Liver (tissue), 9 donors: ENCODE results near the gene DCBLD2. TPM values are rescaled to one million over a fixed set of nuclear protein-coding genes. Genes with fewer than 3 reads are reported as not detected.

Experiments
- DNase-seq: peaks from one replicate; pipeline ENCODE4 v3.0.0-alpha.2; 2017; ENCODE audit warnings: low spot score
- H3K27ac ChIP-seq, 2 donors: one replicate each; pipeline ENCODE4 v1.7.0; 2013; ENCODE audit warnings: inconsistent platforms in 2 of 2, low read length in 2 of 2, control low read depth in 1 of 2, low read depth in 1 of 2, mild to moderate bottlenecking in 1 of 2
- H3K27me3 ChIP-seq, 4 donors: one replicate each; pipeline versions ENCODE4 v1.6.1 to v1.7.0; 2013; ENCODE audit warnings: low read length in 3 of 4, inconsistent platforms in 1 of 4, mild to moderate bottlenecking in 1 of 4, moderate library complexity in 1 of 4; ENCODE audit not compliant: control insufficient read depth in 4 of 4, insufficient read depth in 4 of 4
- H3K36me3 ChIP-seq, 4 donors: one replicate each; pipeline versions ENCODE4 v1.6.1 to v1.7.0; 2013; ENCODE audit warnings: low read length in 3 of 4, mild to moderate bottlenecking in 3 of 4, low read depth in 1 of 4, moderate library complexity in 1 of 4; ENCODE audit not compliant: control insufficient read depth in 4 of 4, insufficient read depth in 3 of 4
- H3K4me1 ChIP-seq, 4 donors: one replicate each; pipeline versions ENCODE4 v1.6.1 to v1.7.0; 2013; ENCODE audit warnings: low read length in 3 of 4, mild to moderate bottlenecking in 3 of 4, moderate library complexity in 1 of 4; ENCODE audit not compliant: control insufficient read depth in 4 of 4, insufficient read depth in 4 of 4
- H3K4me3 ChIP-seq, 3 donors: one replicate each; pipeline versions ENCODE4 v1.6.1 to v1.7.0; 2013; ENCODE audit warnings: low read length in 3 of 3, control low read depth in 1 of 3, low read depth in 1 of 3, mild to moderate bottlenecking in 1 of 3
- H3K9ac ChIP-seq, 2 donors: one replicate each; pipeline ENCODE4 v1.7.0; 2013; ENCODE audit warnings: low read length in 2 of 2, mild to moderate bottlenecking in 2 of 2, moderate library complexity in 2 of 2, control low read depth in 1 of 2, low read depth in 1 of 2
- H3K9me3 ChIP-seq, 4 donors: one replicate each; pipeline versions ENCODE4 v1.6.1 to v1.7.0; 2013; ENCODE audit warnings: low read length in 3 of 4; ENCODE audit not compliant: control insufficient read depth in 4 of 4
- EGR1 ChIP-seq, 2 donors: IDR thresholded peaks; 2 replicates each; pipeline ENCODE4 v1.6.1; 2016 to 2018; ENCODE audit warnings: antibody characterized with exemption in 2 of 2, low read depth in 2 of 2
- FOXA1 ChIP-seq: IDR thresholded peaks from 2 replicates; pipeline ENCODE4 v1.6.1; 2016; ENCODE audit warnings: antibody characterized with exemption
- FOXA2 ChIP-seq: IDR thresholded peaks from 2 replicates; pipeline ENCODE4 v1.6.1; 2016; ENCODE audit warnings: antibody characterized with exemption
- GABPA ChIP-seq, 2 donors: IDR thresholded peaks in 1 of 2; conservative IDR thresholded peaks in 1 of 2; 2 replicates each; pipeline ENCODE4 v1.6.1; 2016; ENCODE audit warnings: antibody characterized with exemption in 2 of 2, mild to moderate bottlenecking in 1 of 2, moderate library complexity in 1 of 2
- HNF4G ChIP-seq: IDR thresholded peaks from 2 replicates; pipeline ENCODE4 v1.6.1; 2016; ENCODE audit warnings: antibody characterized with exemption
- JUND ChIP-seq, 2 donors: IDR thresholded peaks; 2 replicates each; pipeline ENCODE4 v1.6.1; 2016; ENCODE audit warnings: antibody characterized with exemption in 2 of 2
- RAD21 ChIP-seq, 2 donors: IDR thresholded peaks; 2 replicates each; pipeline ENCODE4 v1.6.1; 2016; ENCODE audit warnings: antibody characterized with exemption in 2 of 2, mild to moderate bottlenecking in 2 of 2
- REST ChIP-seq: IDR thresholded peaks from 2 replicates; pipeline ENCODE4 v1.6.1; 2016; ENCODE audit warnings: antibody characterized with exemption, mild to moderate bottlenecking
- RXRA ChIP-seq, 2 donors: IDR thresholded peaks; 2 replicates each; pipeline ENCODE4 v1.6.1; 2017 to 2018; ENCODE audit warnings: antibody characterized with exemption in 2 of 2, mild to moderate bottlenecking in 1 of 2
- SP1 ChIP-seq: IDR thresholded peaks from 2 replicates; pipeline ENCODE4 v1.6.1; 2018; ENCODE audit warnings: antibody characterized with exemption, mild to moderate bottlenecking
- TAF1 ChIP-seq: conservative IDR thresholded peaks from 2 replicates; pipeline ENCODE4 v1.6.1; 2016; ENCODE audit warnings: antibody characterized with exemption, mild to moderate bottlenecking
- YY1 ChIP-seq: IDR thresholded peaks from 2 replicates; pipeline ENCODE4 v1.6.1; 2016; ENCODE audit warnings: antibody characterized with exemption, mild to moderate bottlenecking
- whole genome bisulfite sequencing: extraction: QIAGEN DNeasy Blood & Tissue Kit; methylation state at CpG from one replicate; pipeline ENCODE4 v1.1.7; 2013; 5-methylcytosine and 5-hydroxymethylcytosine counted together
- polyA plus RNA-seq, 2 donors: library from polyadenylated mRNA; stranded (reverse) in 1 of 2; unstranded in 1 of 2; fragments of 200-250 nt in 1 of 2; fragments of >200 nt in 1 of 2; fragmentation: Nextera tagmentation in 1 of 2; extraction: Ambion mirVana in 1 of 2; gene quantifications; one replicate each; pipeline versions ENCODE4 v1.2.1 to v1.2.3, GENCODE V29; 2013 to 2015
- total RNA-seq, 2 donors: library from RNA; depleted of rRNA; stranded (reverse); fragments of >200 nt; gene quantifications; one replicate each; pipeline ENCODE4 v1.2.3, GENCODE V29; 2014
- TF ChIP-seq, protein P1 (sequence below): IDR thresholded peaks from 2 replicates; pipeline ENCODE4 v1.6.1; 2016; ENCODE audit warnings: antibody characterized with exemption
- TF ChIP-seq, protein P2 (sequence below): IDR thresholded peaks from 2 replicates; pipeline ENCODE4 v1.6.1; 2016; ENCODE audit warnings: antibody characterized with exemption
- donor health status: healthy.
- donor health status: healthy.
- donor health status: healthy.
- donor health status: healthy.
- donor health status: healthy.

The DCBLD2 gene
- total and polyA plus RNA-seq, 4 donors = 4.7 to 14.7 (median 9.1) TPM

GRCh38 chr3:98806521-98806920 is 95.0 kb downstream of the DCBLD2 start:
- H3K36me3 ChIP-seq = peaks cover 2 to 21% (median 16%) of the 10 kb centered on the region in 4 donors
- H3K27ac ChIP-seq = no peak overlapping the region
- H3K9ac ChIP-seq = no peak overlapping the region
- TF ChIP-seq RAD21 (IDR thresholded peaks at IDR 0.05) (no peak), HNF4G (no peak), TAF1 (no peak), FOXA2 (no peak), SP1 (no peak), EGR1 (IDR thresholded peaks at IDR 0.05; ENCODE audit: low read depth in 2 of 2) (no peak), YY1 (no peak), GABPA (IDR thresholded peaks at IDR 0.05 in 1 of 2, conservative IDR thresholded peaks at IDR 0.05 in 1 of 2) (no peak)
- TF ChIP-seq, protein P1, sequence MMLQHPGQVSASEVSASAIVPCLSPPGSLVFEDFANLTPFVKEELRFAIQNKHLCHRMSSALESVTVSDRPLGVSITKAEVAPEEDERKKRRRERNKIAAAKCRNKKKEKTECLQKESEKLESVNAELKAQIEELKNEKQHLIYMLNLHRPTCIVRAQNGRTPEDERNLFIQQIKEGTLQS = no peak
- no peak overlapping the region for H3K4me3 ChIP-seq
- 91% methylated on average over 1 of the region's 1 CpG for WGBS
- peaks cover 2 to 14% (median 6%) of the 10 kb centered on the region in 4 donors for H3K4me1 ChIP-seq
- DNase-seq = no peak
- H3K9me3 ChIP-seq = no peaks in the 10 kb centered on the region
- H3K27me3 ChIP-seq = no peaks in the 10 kb centered on the region

- TF ChIP-seq, protein P1 = no peak
- no peak for TF ChIP-seq REST
- no peak for TF ChIP-seq GABPA (IDR thresholded peaks at IDR 0.05 in 1 of 2, conservative IDR thresholded peaks at IDR 0.05 in 1 of 2)
- TF ChIP-seq, protein P2, sequence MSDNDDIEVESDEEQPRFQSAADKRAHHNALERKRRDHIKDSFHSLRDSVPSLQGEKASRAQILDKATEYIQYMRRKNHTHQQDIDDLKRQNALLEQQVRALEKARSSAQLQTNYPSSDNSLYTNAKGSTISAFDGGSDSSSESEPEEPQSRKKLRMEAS = no peak
- no peak for TF ChIP-seq YY1
- no peak for TF ChIP-seq FOXA1
- TF ChIP-seq RAD21 (IDR thresholded peaks at IDR 0.05) = no peak
- TF ChIP-seq RXRA (IDR thresholded peaks at IDR 0.05) = no peak
- TF ChIP-seq JUND (IDR thresholded peaks at IDR 0.05) = no peak
Observed at GRCh38 chr3:98805571-98805970, 95.9 kb downstream of the DCBLD2 start.

More at GRCh38 chr3:98805571-98805970, 95.9 kb downstream of the DCBLD2 start:
- H3K4me3 ChIP-seq = no peak overlapping the region
- H3K9ac ChIP-seq = no peak overlapping the region
- H3K27me3 ChIP-seq = no peaks in the 10 kb centered on the region
- DNase-seq = no peak
- H3K4me1 ChIP-seq = peaks cover 0 to 7% (median 4%) of the 10 kb centered on the region in 4 donors
- no peaks in the 10 kb centered on the region for H3K9me3 ChIP-seq
- peaks cover 2 to 21% (median 16%) of the 10 kb centered on the region in 4 donors for H3K36me3 ChIP-seq
- H3K27ac ChIP-seq = no peak overlapping the region
- 96% methylated on average over 6 of the region's 6 CpGs for WGBS
